HG03139 (cell line): ENCODE results near the gene APBA2.

Experiments
- ATAC-seq: cut with Tn5 transposase; IDR thresholded peaks from one replicate; pipeline ENCODE4 v1.9.1; 2021; ENCODE audit not compliant: unreplicated experiment

The APBA2 gene

GRCh38 chr15:29128671-29129070, 242.9 kb downstream of the APBA2 start:
- ATAC-seq, result no peak

GRCh38 chr15:29129221-29129620, 243.4 kb downstream of the APBA2 start:
- no peak for ATAC-seq

GRCh38 chr15:29129926-29130325, 244.2 kb downstream of the APBA2 start:
- ATAC-seq, result no peak

- no peak for ATAC-seq
Measured at GRCh38 chr15:29130476-29130875, 244.7 kb downstream of the APBA2 start.

- ATAC-seq, result no peak
Measured at GRCh38 chr15:29130951-29131839, 245.4 kb downstream of the APBA2 start.

- ATAC-seq, result no peak
Measured at GRCh38 chr15:29131840-29132420, 246.2 kb downstream of the APBA2 start.

- ATAC-seq, result no peak
Measured at GRCh38 chr15:29132735-29133181, 247.0 kb downstream of the APBA2 start.

- no peak for ATAC-seq
Measured at GRCh38 chr15:29133321-29133720, 247.5 kb downstream of the APBA2 start.

GRCh38 chr15:29133791-29134190, 248.0 kb downstream of the APBA2 start:
- ATAC-seq, result no peak

- ATAC-seq, result no peak
Measured at GRCh38 chr15:29134239-29134638, 248.5 kb downstream of the APBA2 start.

GRCh38 chr15:29134641-29135308, 249.0 kb downstream of the APBA2 start:
- ATAC-seq, result no peak

- no peak for ATAC-seq
Measured at GRCh38 chr15:29135309-29135657, 249.5 kb downstream of the APBA2 start.

- ATAC-seq, result no peak
Measured at GRCh38 chr15:29135702-29136646, 250.2 kb downstream of the APBA2 start.

- ATAC-seq, result no peak
Measured at GRCh38 chr15:29138260-29138659, 252.5 kb downstream of the APBA2 start.

GRCh38 chr15:29139072-29139471, 253.3 kb downstream of the APBA2 start:
- ATAC-seq, result no peak

- no peak for ATAC-seq
Measured at GRCh38 chr15:29139540-29140459, 254.0 kb downstream of the APBA2 start.

GRCh38 chr15:29140475-29141307, 254.9 kb downstream of the APBA2 start:
- ATAC-seq, result no peak

- no peak for ATAC-seq
Measured at GRCh38 chr15:29141308-29142128, 255.7 kb downstream of the APBA2 start.
